ENCODE measurements around the gene COL8A2.

DNA sequence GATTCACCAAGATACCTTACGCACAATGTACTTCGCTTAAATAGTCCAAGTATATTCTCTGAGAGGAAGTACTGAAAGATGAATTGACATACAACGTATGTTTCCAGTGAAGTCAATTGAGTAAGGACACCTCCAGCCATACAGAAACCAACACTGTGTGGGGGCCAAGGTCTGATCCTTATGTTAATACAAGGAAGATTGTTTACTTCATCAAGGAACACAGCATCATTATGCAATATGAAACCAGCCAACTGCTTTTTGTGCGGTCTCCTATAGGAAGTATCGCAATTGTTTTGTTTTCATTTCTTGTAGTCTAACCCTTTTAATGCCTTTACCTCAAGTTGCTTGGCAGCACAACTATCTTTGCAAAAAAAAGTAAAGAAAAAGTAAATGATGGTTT, 69.3 kb downstream of the COL8A2 start:
- TF ChIP-seq, protein P1, sequence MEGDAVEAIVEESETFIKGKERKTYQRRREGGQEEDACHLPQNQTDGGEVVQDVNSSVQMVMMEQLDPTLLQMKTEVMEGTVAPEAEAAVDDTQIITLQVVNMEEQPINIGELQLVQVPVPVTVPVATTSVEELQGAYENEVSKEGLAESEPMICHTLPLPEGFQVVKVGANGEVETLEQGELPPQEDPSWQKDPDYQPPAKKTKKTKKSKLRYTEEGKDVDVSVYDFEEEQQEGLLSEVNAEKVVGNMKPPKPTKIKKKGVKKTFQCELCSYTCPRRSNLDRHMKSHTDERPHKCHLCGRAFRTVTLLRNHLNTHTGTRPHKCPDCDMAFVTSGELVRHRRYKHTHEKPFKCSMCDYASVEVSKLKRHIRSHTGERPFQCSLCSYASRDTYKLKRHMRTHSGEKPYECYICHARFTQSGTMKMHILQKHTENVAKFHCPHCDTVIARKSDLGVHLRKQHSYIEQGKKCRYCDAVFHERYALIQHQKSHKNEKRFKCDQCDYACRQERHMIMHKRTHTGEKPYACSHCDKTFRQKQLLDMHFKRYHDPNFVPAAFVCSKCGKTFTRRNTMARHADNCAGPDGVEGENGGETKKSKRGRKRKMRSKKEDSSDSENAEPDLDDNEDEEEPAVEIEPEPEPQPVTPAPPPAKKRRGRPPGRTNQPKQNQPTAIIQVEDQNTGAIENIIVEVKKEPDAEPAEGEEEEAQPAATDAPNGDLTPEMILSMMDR (IDR thresholded peaks at IDR 0.05) = no peak
- TF ChIP-seq POLR2A (IDR thresholded peaks at IDR 0.05) = no peak

Data from testis (tissue), 2 donors.